ENCODE results near the gene SLC35F4.

DNA sequence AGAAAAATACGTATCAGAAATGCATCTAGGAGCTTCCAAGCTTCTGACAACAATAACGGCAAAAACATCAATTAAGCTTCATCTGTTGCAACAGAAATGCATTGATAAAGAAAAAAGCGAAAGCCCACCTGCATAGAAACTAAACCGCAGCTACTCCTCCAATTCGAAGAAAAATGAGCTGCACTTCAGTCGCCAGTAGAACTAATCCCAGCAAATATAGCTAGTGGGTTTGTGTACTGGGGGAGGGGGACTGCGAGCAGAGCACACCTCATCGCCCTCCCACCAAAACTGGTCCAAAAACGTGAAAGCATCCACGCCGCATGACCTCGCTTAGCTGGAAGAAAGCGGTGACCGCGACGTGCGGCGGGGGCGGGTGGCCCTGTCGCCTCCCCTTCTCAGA is 1.2 kb downstream of the SLC35F4 start:
- TF ChIP-seq POLR2AphosphoS5 (IDR thresholded peaks at IDR 0.05; ENCODE audit: low read depth, low read length) (no peak), SIN3A (IDR thresholded peaks at IDR 0.05; ENCODE audit: borderline replicate concordance, insufficient read depth, low read length) (no peak), TAF1 (IDR thresholded peaks at IDR 0.05; ENCODE audit: borderline replicate concordance, insufficient read depth, low read length) (no peak)
- TF ChIP-seq, protein P1, sequence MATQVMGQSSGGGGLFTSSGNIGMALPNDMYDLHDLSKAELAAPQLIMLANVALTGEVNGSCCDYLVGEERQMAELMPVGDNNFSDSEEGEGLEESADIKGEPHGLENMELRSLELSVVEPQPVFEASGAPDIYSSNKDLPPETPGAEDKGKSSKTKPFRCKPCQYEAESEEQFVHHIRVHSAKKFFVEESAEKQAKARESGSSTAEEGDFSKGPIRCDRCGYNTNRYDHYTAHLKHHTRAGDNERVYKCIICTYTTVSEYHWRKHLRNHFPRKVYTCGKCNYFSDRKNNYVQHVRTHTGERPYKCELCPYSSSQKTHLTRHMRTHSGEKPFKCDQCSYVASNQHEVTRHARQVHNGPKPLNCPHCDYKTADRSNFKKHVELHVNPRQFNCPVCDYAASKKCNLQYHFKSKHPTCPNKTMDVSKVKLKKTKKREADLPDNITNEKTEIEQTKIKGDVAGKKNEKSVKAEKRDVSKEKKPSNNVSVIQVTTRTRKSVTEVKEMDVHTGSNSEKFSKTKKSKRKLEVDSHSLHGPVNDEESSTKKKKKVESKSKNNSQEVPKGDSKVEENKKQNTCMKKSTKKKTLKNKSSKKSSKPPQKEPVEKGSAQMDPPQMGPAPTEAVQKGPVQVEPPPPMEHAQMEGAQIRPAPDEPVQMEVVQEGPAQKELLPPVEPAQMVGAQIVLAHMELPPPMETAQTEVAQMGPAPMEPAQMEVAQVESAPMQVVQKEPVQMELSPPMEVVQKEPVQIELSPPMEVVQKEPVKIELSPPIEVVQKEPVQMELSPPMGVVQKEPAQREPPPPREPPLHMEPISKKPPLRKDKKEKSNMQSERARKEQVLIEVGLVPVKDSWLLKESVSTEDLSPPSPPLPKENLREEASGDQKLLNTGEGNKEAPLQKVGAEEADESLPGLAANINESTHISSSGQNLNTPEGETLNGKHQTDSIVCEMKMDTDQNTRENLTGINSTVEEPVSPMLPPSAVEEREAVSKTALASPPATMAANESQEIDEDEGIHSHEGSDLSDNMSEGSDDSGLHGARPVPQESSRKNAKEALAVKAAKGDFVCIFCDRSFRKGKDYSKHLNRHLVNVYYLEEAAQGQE (IDR thresholded peaks at IDR 0.05; ENCODE audit: insufficient read depth in 1 of 2, low read depth in 2 of 2, low read length in 2 of 2): no peak

All from PFSK-1 (cell line).